SK-N-SH treated with all-trans-retinoic acid at 6 μM for 48 hours (cell line): ENCODE data around the gene IMMT.

ENCODE experiments used
- ARNTL ChIP-seq: fragments of 450-650 bp; formaldehyde crosslinking; IDR thresholded peaks from 2 replicates; pipeline ENCODE4 v1.5.0; 2020; ENCODE audit warnings: low read depth, mild to moderate bottlenecking, moderate library complexity, borderline replicate concordance
- ESRRG ChIP-seq: fragments of 250-450 bp; sonication (Bioruptor Pico); IDR thresholded peaks from 2 replicates; pipeline ENCODE4 v1.6.1; 2021; ENCODE audit warnings: mild to moderate bottlenecking
- GLIS3 ChIP-seq: fragments of 250-450 bp; sonication (Bioruptor Pico); IDR thresholded peaks from 2 replicates; pipeline ENCODE4 v1.5.0; 2020; ENCODE audit warnings: mild to moderate bottlenecking, moderate library complexity
- PATZ1 ChIP-seq: fragments of 250-450 bp; sonication (Bioruptor Pico); IDR thresholded peaks from 2 replicates; pipeline ENCODE4 v1.8.0; 2020; ENCODE audit warnings: mild to moderate bottlenecking, moderate library complexity, borderline replicate concordance
- POU6F1 ChIP-seq: fragments of 250-450 bp; sonication (Bioruptor Pico); IDR thresholded peaks from 2 replicates; pipeline ENCODE4 v1.8.0; 2021; ENCODE audit warnings: low read depth, mild to moderate bottlenecking, moderate library complexity, borderline replicate concordance
- RARB ChIP-seq: fragments of 250-450 bp; sonication (Bioruptor Pico); IDR thresholded peaks from 2 replicates; pipeline ENCODE4 v1.8.0; 2021; ENCODE audit warnings: mild to moderate bottlenecking, moderate library complexity
- SNAI2 ChIP-seq: fragments of 250-450 bp; sonication (Bioruptor Pico); IDR thresholded peaks from 2 replicates; pipeline ENCODE4 v1.5.0; 2020; ENCODE audit warnings: mild to moderate bottlenecking, moderate library complexity
- TOX ChIP-seq: fragments of 250-450 bp; sonication (Bioruptor Pico); IDR thresholded peaks from 2 replicates; pipeline ENCODE4 v1.8.0; 2021; ENCODE audit warnings: mild to moderate bottlenecking, moderate library complexity, borderline replicate concordance
- TSHZ2 ChIP-seq: fragments of 250-450 bp; sonication (Bioruptor Pico); IDR thresholded peaks from 2 replicates; pipeline ENCODE4 v1.5.0; 2020; ENCODE audit warnings: mild to moderate bottlenecking, moderate library complexity
- ZFP3 ChIP-seq: fragments of 250-450 bp; sonication (Bioruptor Pico); IDR thresholded peaks from 2 replicates; pipeline ENCODE4 v1.5.0; 2020; ENCODE audit warnings: mild to moderate bottlenecking, moderate library complexity
- ZFP30 ChIP-seq: fragments of 450-650 bp; formaldehyde crosslinking; IDR thresholded peaks from 2 replicates; pipeline ENCODE4 v1.5.0; 2022; ENCODE audit warnings: mild to moderate bottlenecking, moderate library complexity
- TF ChIP-seq, protein P1 (sequence below): fragments of 250-450 bp; sonication (Bioruptor Pico); IDR thresholded peaks from 2 replicates; pipeline ENCODE4 v1.5.1; 2020; ENCODE audit warnings: low read depth, mild to moderate bottlenecking, moderate library complexity
- TF ChIP-seq, protein P2 (sequence below): fragments of 250-450 bp; sonication (Bioruptor Pico); IDR thresholded peaks from 2 replicates; pipeline ENCODE4 v1.5.1; 2021; ENCODE audit warnings: mild to moderate bottlenecking, moderate library complexity

DNA sequence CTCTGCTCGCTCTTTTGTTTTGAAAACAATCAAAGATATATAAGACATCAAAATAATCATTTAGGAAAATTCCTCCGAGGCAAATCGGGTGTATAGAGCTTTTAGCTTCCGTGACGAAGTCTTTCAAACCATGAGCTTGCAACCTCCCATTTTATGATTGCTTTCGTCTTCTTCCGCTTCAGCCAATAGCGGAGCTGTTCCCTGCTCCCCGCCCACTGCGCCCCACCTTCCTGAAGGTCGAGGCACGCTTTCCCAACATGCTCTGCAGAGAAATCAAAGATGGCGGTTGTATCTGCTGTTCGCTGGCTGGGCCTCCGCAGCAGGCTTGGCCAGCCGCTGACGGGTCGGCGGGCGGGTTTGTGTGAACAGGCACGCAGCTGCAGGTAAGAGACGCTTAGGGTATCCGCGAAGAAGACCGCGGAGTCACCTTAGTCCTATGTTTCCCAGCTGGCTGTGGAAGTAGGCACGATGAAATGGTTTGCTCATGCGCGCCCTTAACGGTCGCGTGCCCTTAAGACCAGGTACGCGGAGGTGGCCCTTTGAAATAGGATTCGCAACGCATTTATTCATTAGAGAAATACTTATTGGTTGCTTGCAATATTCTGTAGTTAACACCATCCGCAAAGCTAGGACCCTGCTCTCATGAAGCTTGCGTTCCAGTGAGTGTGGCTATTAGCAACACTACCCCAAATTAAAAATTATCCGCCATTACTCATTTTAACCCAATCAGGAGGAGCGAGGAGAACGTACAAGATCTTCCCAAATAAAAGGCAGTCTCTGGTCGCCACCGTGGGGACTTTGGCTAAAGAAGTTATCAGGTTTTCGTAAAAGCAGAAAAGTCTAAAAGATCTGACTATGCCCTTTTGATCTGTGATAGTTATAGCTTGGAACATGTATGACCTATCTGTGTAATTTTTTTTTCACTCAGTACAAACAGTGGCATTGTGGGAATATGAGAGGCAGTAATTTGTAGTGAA, 89.0 kb downstream of the IMMT start, which contains the start of gene PTCD3:
- TF ChIP-seq POU6F1 (CRISPR knock-in tag) (no peak), TOX (CRISPR knock-in tag) (no peak), ZFP30 (no peak), TSHZ2 (CRISPR knock-in tag) (no peak), PATZ1 (CRISPR knock-in tag) (no peak), SNAI2 (CRISPR knock-in tag) (no peak), ARNTL (CRISPR knock-in tag) (no peak), GLIS3 (CRISPR knock-in tag) (no peak), ZFP3 (no peak), ESRRG (CRISPR knock-in tag) (no peak), RARB (CRISPR knock-in tag) (no peak)
- TF ChIP-seq, protein P1, sequence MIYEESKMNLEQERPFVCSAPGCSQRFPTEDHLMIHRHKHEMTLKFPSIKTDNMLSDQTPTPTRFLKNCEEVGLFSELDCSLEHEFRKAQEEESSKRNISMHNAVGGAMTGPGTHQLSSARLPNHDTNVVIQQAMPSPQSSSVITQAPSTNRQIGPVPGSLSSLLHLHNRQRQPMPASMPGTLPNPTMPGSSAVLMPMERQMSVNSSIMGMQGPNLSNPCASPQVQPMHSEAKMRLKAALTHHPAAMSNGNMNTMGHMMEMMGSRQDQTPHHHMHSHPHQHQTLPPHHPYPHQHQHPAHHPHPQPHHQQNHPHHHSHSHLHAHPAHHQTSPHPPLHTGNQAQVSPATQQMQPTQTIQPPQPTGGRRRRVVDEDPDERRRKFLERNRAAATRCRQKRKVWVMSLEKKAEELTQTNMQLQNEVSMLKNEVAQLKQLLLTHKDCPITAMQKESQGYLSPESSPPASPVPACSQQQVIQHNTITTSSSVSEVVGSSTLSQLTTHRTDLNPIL (CRISPR knock-in tag): no peak
- TF ChIP-seq, protein P2, sequence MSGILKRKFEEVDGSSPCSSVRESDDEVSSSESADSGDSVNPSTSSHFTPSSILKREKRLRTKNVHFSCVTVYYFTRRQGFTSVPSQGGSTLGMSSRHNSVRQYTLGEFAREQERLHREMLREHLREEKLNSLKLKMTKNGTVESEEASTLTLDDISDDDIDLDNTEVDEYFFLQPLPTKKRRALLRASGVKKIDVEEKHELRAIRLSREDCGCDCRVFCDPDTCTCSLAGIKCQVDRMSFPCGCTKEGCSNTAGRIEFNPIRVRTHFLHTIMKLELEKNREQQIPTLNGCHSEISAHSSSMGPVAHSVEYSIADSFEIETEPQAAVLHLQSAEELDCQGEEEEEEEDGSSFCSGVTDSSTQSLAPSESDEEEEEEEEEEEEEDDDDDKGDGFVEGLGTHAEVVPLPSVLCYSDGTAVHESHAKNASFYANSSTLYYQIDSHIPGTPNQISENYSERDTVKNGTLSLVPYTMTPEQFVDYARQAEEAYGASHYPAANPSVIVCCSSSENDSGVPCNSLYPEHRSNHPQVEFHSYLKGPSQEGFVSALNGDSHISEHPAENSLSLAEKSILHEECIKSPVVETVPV: no peak
